Neural cell (in vitro differentiated cells): ENCODE data around the gene DCUN1D2. TPM values are rescaled to one million over a fixed set of nuclear protein-coding genes. Genes with fewer than 3 reads are reported as not detected.

Experiments used
- H2AFZ ChIP-seq: fragments of 200-600, 300-800 bp; sonication (generic), shearing (Covaris generic); 2 replicates; pipeline ENCODE4 v1.6.0; 2014; ENCODE audit warnings: low read depth, mild to moderate bottlenecking, antibody characterized with exemption, low read length, moderate library complexity
- H3F3A ChIP-seq: fragments of 200-600 bp; shearing (Covaris generic); 2 replicates; pipeline ENCODE4 v1.6.1; 2016; ENCODE audit warnings: mild to moderate bottlenecking, moderate library complexity, mixed read lengths, antibody characterized with exemption, low read length; ENCODE audit not compliant: insufficient read depth, poor library complexity, severe bottlenecking
- H3K27ac ChIP-seq: fragments of 200-600, 300-800 bp; sonication (generic), shearing (Covaris generic); 2 replicates; pipeline ENCODE4 v1.5.1; 2014; ENCODE audit warnings: mild to moderate bottlenecking, low read length, moderate library complexity
- H3K27me3 ChIP-seq: fragments of 300-800, 200-600 bp; sonication (generic), shearing (Covaris generic); 2 replicates; pipeline ENCODE4 v1.6.0; 2014; ENCODE audit warnings: mild to moderate bottlenecking, low read depth, low read length, moderate library complexity; ENCODE audit not compliant: insufficient read depth
- H3K36me3 ChIP-seq: fragments of 300-800, 200-600 bp; sonication (generic), shearing (Covaris generic); 2 replicates; pipeline ENCODE4 v1.5.1; 2014; ENCODE audit warnings: mild to moderate bottlenecking, antibody characterized with exemption, low read length, moderate library complexity; ENCODE audit not compliant: insufficient read depth
- H3K4me2 ChIP-seq: fragments of 300-800, 200-600 bp; sonication (generic), shearing (Covaris generic); 2 replicates; pipeline ENCODE4 v1.6.0; 2014; ENCODE audit warnings: mild to moderate bottlenecking, low read length
- H3K4me3 ChIP-seq: fragments of 300-800, 200-600 bp; sonication (generic), shearing (Covaris generic); 2 replicates; pipeline ENCODE4 v1.5.1; 2014; ENCODE audit warnings: mild to moderate bottlenecking, low read length, moderate library complexity
- H3K79me2 ChIP-seq: fragments of 200-600 bp; shearing (Covaris generic); replicated peaks from 2 replicates; pipeline ENCODE4 v1.6.0; 2014; ENCODE audit warnings: mild to moderate bottlenecking, low read length, moderate library complexity; ENCODE audit not compliant: insufficient read depth
- H3K9ac ChIP-seq: fragments of 300-800, 200-600 bp; sonication (generic), shearing (Covaris generic); 2 replicates; pipeline ENCODE4 v1.6.1; 2016; ENCODE audit warnings: mild to moderate bottlenecking, low read length, mixed read lengths
- H3K9me2 ChIP-seq: fragments of 200-600 bp; shearing (Covaris generic); 2 replicates; pipeline ENCODE4 v1.6.1; 2016; ENCODE audit warnings: mild to moderate bottlenecking, low read length, mixed read lengths; ENCODE audit not compliant: insufficient read depth
- H3K9me3 ChIP-seq: fragments of 200-600, 300-800 bp; sonication (generic), shearing (Covaris generic); 2 replicates; pipeline ENCODE4 v1.6.1; 2016; ENCODE audit warnings: mild to moderate bottlenecking, mixed run types, low read length, moderate library complexity, mixed read lengths
- H4K20me1 ChIP-seq: fragments of 200-600 bp; shearing (Covaris generic); 2 replicates; pipeline ENCODE4 v1.6.1; 2016; ENCODE audit warnings: mild to moderate bottlenecking, mixed run types; ENCODE audit not compliant: insufficient read depth
- EP300 ChIP-seq: fragments of 450-650 bp; conservative IDR thresholded peaks from 2 replicates; pipeline ENCODE4 v1.6.1; 2014; ENCODE audit warnings: antibody characterized with exemption, mild to moderate bottlenecking, moderate library complexity; ENCODE audit not compliant: poor library complexity, severe bottlenecking
- EZH2 ChIP-seq: fragments of 200-600, 300-800 bp; shearing (Covaris generic), sonication (generic); IDR thresholded peaks from 2 replicates; pipeline ENCODE4 v1.6.1; 2014; ENCODE audit warnings: antibody characterized with exemption, low read length, borderline replicate concordance, mild to moderate bottlenecking; ENCODE audit not compliant: insufficient read depth, poor library complexity, severe bottlenecking
- MXI1 ChIP-seq: fragments of 450-650 bp; conservative IDR thresholded peaks from 2 replicates; pipeline ENCODE4 v1.6.1; 2014; ENCODE audit warnings: antibody characterized with exemption, mild to moderate bottlenecking; ENCODE audit not compliant: poor library complexity, severe bottlenecking
- POLR2AphosphoS5 ChIP-seq: IDR thresholded peaks from 2 replicates; pipeline ENCODE4 v1.6.1; 2012
- RAD21 ChIP-seq: fragments of 450-650 bp; conservative IDR thresholded peaks from 2 replicates; pipeline ENCODE4 v1.6.1; 2014; ENCODE audit warnings: antibody characterized with exemption, mild to moderate bottlenecking, moderate library complexity
- SMC3 ChIP-seq: fragments of 450-650 bp; conservative IDR thresholded peaks from 2 replicates; pipeline ENCODE4 v1.6.1; 2014; ENCODE audit warnings: antibody characterized with exemption, mild to moderate bottlenecking, moderate library complexity; ENCODE audit not compliant: poor library complexity
- TAF1 ChIP-seq: IDR thresholded peaks from 2 replicates; pipeline ENCODE4 v1.6.1; 2012; ENCODE audit warnings: low read depth
- polyA minus RNA-seq: library from RNA; depleted of rRNA, polyadenylated mRNA; stranded (reverse); fragments of >200 nt; gene quantifications from 2 replicates; pipeline ENCODE4 v1.2.3, GENCODE V29; 2014
- polyA plus RNA-seq: library from polyadenylated mRNA; depleted of rRNA; stranded (reverse); fragments of >200 nt; gene quantifications from 2 replicates; pipeline ENCODE4 v1.2.3, GENCODE V29; 2014
- TF ChIP-seq, protein P1 (sequence below): fragments of 450-650 bp; IDR thresholded peaks from 2 replicates; pipeline ENCODE4 v1.5.1; 2014; ENCODE audit warnings: antibody characterized with exemption, mild to moderate bottlenecking, moderate library complexity; ENCODE audit not compliant: poor library complexity, severe bottlenecking
- TF ChIP-seq, protein P2 (sequence below): IDR thresholded peaks from 2 replicates; pipeline ENCODE4 v1.6.1; 2012; ENCODE audit warnings: borderline replicate concordance

Gene DCUN1D2
- 44.1 and 55.9 TPM in 2 replicates for polyA plus RNA-seq
- polyA minus RNA-seq: 33.1 and 41.2 TPM in 2 replicates

DNA sequence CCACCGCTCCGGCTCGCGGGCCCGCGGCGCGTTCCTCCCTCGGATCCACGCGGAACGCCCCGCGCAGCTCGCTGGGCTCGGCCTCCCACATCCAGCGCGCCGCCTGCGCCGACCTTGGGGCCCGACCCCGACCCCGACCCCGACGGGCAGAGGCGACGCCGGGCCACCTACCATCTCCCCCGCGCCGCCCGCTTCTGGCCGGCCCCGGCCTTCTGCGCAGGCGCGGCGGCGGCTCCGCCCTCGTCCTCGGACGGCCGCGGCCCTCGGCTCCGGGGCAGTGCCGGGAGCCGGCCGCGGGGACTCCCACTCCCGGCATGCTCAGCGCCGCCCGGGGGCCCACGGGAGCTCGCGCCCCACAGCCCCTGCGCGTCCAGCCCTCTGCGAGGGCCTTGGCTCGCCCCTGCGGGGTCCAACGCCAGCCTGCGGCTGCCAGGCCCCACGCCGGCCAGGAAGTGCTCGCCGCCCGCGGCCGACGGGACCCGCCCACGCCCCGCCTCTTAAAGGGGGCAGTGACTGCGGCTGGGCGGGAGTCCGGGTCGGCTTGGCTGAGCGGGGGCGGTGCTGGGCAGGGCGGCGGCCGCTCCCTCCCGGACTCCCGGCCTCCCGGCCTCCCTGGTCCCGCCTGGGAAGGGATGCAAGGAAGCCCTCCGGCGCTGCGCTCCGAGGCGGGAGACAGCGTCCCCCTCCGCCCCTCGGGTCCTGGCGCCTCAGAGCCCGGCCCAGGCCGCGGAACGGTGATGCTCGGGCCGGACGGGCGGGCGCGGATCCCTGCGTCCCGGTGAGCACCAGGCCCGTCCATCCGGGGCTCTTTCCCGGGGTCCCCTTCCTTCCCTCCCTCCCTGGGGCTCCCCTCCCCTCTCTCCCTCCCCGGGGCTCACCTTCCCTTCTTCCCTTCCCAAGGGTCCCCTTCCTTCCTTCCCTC lies at the start of gene DCUN1D2:
TSS of gene DCUN1D2 (minus strand) at position 216 of the 922 bp plus-strand sequence. CDS start at position 174, 42 bp downstream.
- TF ChIP-seq EP300: peak; percentile 55
- no peak for TF ChIP-seq TAF1
- no peak for TF ChIP-seq EZH2
- TF ChIP-seq RAD21: no peak
- peak; percentile 59 for TF ChIP-seq MXI1
- TF ChIP-seq POLR2AphosphoS5: peak; percentile 61
- no peak for TF ChIP-seq SMC3
- TF ChIP-seq, protein P1, sequence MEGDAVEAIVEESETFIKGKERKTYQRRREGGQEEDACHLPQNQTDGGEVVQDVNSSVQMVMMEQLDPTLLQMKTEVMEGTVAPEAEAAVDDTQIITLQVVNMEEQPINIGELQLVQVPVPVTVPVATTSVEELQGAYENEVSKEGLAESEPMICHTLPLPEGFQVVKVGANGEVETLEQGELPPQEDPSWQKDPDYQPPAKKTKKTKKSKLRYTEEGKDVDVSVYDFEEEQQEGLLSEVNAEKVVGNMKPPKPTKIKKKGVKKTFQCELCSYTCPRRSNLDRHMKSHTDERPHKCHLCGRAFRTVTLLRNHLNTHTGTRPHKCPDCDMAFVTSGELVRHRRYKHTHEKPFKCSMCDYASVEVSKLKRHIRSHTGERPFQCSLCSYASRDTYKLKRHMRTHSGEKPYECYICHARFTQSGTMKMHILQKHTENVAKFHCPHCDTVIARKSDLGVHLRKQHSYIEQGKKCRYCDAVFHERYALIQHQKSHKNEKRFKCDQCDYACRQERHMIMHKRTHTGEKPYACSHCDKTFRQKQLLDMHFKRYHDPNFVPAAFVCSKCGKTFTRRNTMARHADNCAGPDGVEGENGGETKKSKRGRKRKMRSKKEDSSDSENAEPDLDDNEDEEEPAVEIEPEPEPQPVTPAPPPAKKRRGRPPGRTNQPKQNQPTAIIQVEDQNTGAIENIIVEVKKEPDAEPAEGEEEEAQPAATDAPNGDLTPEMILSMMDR: no peak
- TF ChIP-seq, protein P2, sequence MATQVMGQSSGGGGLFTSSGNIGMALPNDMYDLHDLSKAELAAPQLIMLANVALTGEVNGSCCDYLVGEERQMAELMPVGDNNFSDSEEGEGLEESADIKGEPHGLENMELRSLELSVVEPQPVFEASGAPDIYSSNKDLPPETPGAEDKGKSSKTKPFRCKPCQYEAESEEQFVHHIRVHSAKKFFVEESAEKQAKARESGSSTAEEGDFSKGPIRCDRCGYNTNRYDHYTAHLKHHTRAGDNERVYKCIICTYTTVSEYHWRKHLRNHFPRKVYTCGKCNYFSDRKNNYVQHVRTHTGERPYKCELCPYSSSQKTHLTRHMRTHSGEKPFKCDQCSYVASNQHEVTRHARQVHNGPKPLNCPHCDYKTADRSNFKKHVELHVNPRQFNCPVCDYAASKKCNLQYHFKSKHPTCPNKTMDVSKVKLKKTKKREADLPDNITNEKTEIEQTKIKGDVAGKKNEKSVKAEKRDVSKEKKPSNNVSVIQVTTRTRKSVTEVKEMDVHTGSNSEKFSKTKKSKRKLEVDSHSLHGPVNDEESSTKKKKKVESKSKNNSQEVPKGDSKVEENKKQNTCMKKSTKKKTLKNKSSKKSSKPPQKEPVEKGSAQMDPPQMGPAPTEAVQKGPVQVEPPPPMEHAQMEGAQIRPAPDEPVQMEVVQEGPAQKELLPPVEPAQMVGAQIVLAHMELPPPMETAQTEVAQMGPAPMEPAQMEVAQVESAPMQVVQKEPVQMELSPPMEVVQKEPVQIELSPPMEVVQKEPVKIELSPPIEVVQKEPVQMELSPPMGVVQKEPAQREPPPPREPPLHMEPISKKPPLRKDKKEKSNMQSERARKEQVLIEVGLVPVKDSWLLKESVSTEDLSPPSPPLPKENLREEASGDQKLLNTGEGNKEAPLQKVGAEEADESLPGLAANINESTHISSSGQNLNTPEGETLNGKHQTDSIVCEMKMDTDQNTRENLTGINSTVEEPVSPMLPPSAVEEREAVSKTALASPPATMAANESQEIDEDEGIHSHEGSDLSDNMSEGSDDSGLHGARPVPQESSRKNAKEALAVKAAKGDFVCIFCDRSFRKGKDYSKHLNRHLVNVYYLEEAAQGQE: no peak
- H3K4me3 ChIP-seq: peak within 1 kb of the TSS; percentile 90
- no peaks in the 10 kb centered on the region for H3K36me3 ChIP-seq
- H3K9me3 ChIP-seq: no peaks in the 10 kb centered on the region
- peaks cover 61% of the 10 kb centered on the region for H3K79me2 ChIP-seq
- H3K9me2 ChIP-seq: no peaks in the 10 kb centered on the region
- H3K9ac ChIP-seq: peak within 1 kb of the TSS; percentile 88
- peak within 1 kb of the TSS; percentile 69 for H2AFZ ChIP-seq
- no peaks in the 10 kb centered on the region for H3K27me3 ChIP-seq
- peak within 1 kb of the TSS; percentile 74 for H3K4me2 ChIP-seq
- peaks cover 8% of the 10 kb centered on the region for H3F3A ChIP-seq
- peak within 1 kb of the TSS; percentile 82 for H3K27ac ChIP-seq
- no peaks in the 10 kb centered on the region for H4K20me1 ChIP-seq

DNA sequence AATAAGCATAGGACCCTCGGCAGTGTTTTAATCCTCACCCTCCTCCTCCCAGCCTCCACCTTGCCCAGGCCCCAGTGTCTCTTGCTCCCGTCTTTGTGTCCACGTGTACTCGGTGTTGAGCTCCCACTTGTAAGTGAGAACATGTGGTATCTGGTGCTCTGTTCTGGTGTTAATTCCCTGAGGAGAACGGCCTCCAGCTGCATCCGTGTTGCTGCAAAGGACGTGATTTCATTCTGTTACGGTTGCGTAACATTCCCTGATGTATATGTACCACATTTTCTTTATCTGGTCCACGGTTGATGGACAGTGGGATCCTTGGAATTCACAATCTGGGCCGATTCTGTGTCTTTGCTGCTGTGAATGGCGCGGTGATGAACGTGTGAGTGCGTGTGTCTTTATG lies 49.3 kb upstream of the DCUN1D2 start:
- H3K36me3 ChIP-seq: no peaks in the 10 kb centered on the region

More for the DNA sequence above, 49.3 kb upstream of the DCUN1D2 start:
- no peak for TF ChIP-seq MXI1
- TF ChIP-seq, protein P1: no peak
- TF ChIP-seq TAF1: no peak
- TF ChIP-seq EP300: no peak
- no peak for TF ChIP-seq EZH2
- TF ChIP-seq RAD21: no peak
- TF ChIP-seq POLR2AphosphoS5: no peak
- TF ChIP-seq, protein P2: no peak
- no peak for TF ChIP-seq SMC3
- no peaks in the 10 kb centered on the region for H4K20me1 ChIP-seq
- no peak overlapping the region for H3K4me2 ChIP-seq
- no peak overlapping the region for H3K27ac ChIP-seq
- no peaks in the 10 kb centered on the region for H3F3A ChIP-seq
- no peak overlapping the region for H3K4me3 ChIP-seq
- H3K27me3 ChIP-seq: no peaks in the 10 kb centered on the region
- H3K79me2 ChIP-seq: no peaks in the 10 kb centered on the region
- H3K9ac ChIP-seq: no peak overlapping the region
- H3K9me2 ChIP-seq: no peaks in the 10 kb centered on the region
- H3K9me3 ChIP-seq: peaks cover 5% of the 10 kb centered on the region
- H2AFZ ChIP-seq: no peak overlapping the region
